ENCODE results near the gene CACFD1. TPM values are rescaled to one million over a fixed set of nuclear protein-coding genes. Genes with fewer than 3 reads are reported as not detected.
A peak's percentile ranks its signal among the peaks of the same experiment; 100 is the strongest.

Gene CACFD1
- total and polyA plus RNA-seq, 8 donors = 17.7 to 48.4 (median 26.1) TPM

GRCh38 chr9:133468777-133469421, 9.1 kb downstream of the CACFD1 start:
- H3K4me3 ChIP-seq = no peak overlapping the region
- intact Hi-C loops (cut with DNase I) = no loop called here
- H3K27me3 ChIP-seq = no peaks in the 10 kb centered on the region
- DNase-seq (no peak), ATAC-seq (no peak)
- H3K4me1 ChIP-seq = peaks cover 0 to 25% of the 10 kb centered on the region in 2 donors
- H3K36me3 ChIP-seq = peaks cover 0 to 42% of the 10 kb centered on the region in 2 donors
- H3K27ac ChIP-seq = no peak overlapping the region
- H3K9me3 ChIP-seq = no peaks in the 10 kb centered on the region
- no peak for TF ChIP-seq CTCF (IDR thresholded peaks at IDR 0.05)

GRCh38 chr9:133470427-133470924, 10.7 kb downstream of the CACFD1 start:
- peaks cover 0 to 54% of the 10 kb centered on the region in 2 donors for H3K36me3 ChIP-seq
- H3K4me3 ChIP-seq = no peak overlapping the region
- peak overlapping the region in 1 of 2 donors; percentile 37 for H3K27ac ChIP-seq
- H3K9me3 ChIP-seq = no peaks in the 10 kb centered on the region
- peak in 1 of 4 donors; percentile 79 for DNase-seq
- H3K4me1 ChIP-seq = peaks cover 0 to 35% of the 10 kb centered on the region in 2 donors
- H3K27me3 ChIP-seq = no peaks in the 10 kb centered on the region
- TF ChIP-seq CTCF (IDR thresholded peaks at IDR 0.05) = no peak
- intact Hi-C loops (cut with DNase I) = no loop called here
- ATAC-seq = peak; percentile 15

- peaks cover 0 to 40% of the 10 kb centered on the region in 2 donors for H3K4me1 ChIP-seq
- intact Hi-C loops (cut with DNase I) = no loop called here
- peaks cover 0 to 59% of the 10 kb centered on the region in 2 donors for H3K36me3 ChIP-seq
- no peaks in the 10 kb centered on the region for H3K27me3 ChIP-seq
- H3K4me3 ChIP-seq = no peak overlapping the region
- TF ChIP-seq CTCF (IDR thresholded peaks at IDR 0.05) = no peak
- H3K9me3 ChIP-seq = no peaks in the 10 kb centered on the region
- H3K27ac ChIP-seq = peak overlapping the region in 1 of 2 donors; percentile 37
- no peak for DNase-seq
- no peak for ATAC-seq
Measured at GRCh38 chr9:133470988-133471387, 11.2 kb downstream of the CACFD1 start.

GRCh38 chr9:133471551-133472276, 11.9 kb downstream of the CACFD1 start:
- no peak for DNase-seq
- no peak for TF ChIP-seq CTCF (IDR thresholded peaks at IDR 0.05)
- Histone ChIP-seq H3K9me3 (no peaks in the 10 kb centered on the region), H3K4me3 (no peak overlapping the region), H3K4me1 (peaks cover 0 to 47% of the 10 kb centered on the region in 2 donors), H3K27ac (no peak overlapping the region), H3K36me3 (peaks cover 0 to 61% of the 10 kb centered on the region in 2 donors), H3K27me3 (no peaks in the 10 kb centered on the region)
- intact Hi-C loops (cut with DNase I) = no loop called here
- no peak for ATAC-seq

- ATAC-seq = no peak
- H3K27ac ChIP-seq = no peak overlapping the region
- intact Hi-C loops (cut with DNase I) = no loop called here
Measured at GRCh38 chr9:133472277-133472645, 12.5 kb downstream of the CACFD1 start.

More at GRCh38 chr9:133472277-133472645, 12.5 kb downstream of the CACFD1 start:
- H3K27me3 ChIP-seq = no peaks in the 10 kb centered on the region
- H3K36me3 ChIP-seq = peaks cover 0 to 61% of the 10 kb centered on the region in 2 donors
- no peak for DNase-seq
- no peak overlapping the region for H3K4me3 ChIP-seq
- no peaks in the 10 kb centered on the region for H3K9me3 ChIP-seq
- no peak for TF ChIP-seq CTCF (IDR thresholded peaks at IDR 0.05)
- H3K4me1 ChIP-seq = peaks cover 0 to 53% of the 10 kb centered on the region in 2 donors
